GM11168 (cell line): ENCODE data around the gene SLC27A1.
"Not testable (repeated sequence)": the region's sequence is repeated elsewhere in the genome, so short reads cannot be mapped to it uniquely, and the experiment has no call there.

Source experiments
- in situ Hi-C: fragments of 300-500 bp; cut with MboI; formaldehyde crosslinking; loops from one replicate; pipeline ENCODE4 v1.12.0; 2022; ENCODE audit warnings: low sequenced_read_pairs; ENCODE audit not compliant: unreplicated experiment

SLC27A1 gene

GRCh38 chr19:17532116-17532515, 61.8 kb downstream of the SLC27A1 start:
- in situ Hi-C loops, result no loop called here

- in situ Hi-C loops, result no loop called here
These were observed 62.2 kb downstream of the SLC27A1 start for GRCh38 chr19:17532557-17532956.

- in situ Hi-C loops, result no loop called here
These were observed 64.4 kb downstream of the SLC27A1 start for GRCh38 chr19:17534767-17535166.

- in situ Hi-C loops, result no loop called here
These were observed 66.6 kb downstream of the SLC27A1 start for GRCh38 chr19:17536955-17537354.

GRCh38 chr19:17538684-17539237, 68.4 kb downstream of the SLC27A1 start:
- in situ Hi-C loops, result no loop called here

- in situ Hi-C loops, result no loop called here
These were observed 69.2 kb downstream of the SLC27A1 start for GRCh38 chr19:17539238-17540117.

- in situ Hi-C loops, result no loop called here
These were observed 69.8 kb downstream of the SLC27A1 start for GRCh38 chr19:17540174-17540573.

GRCh38 chr19:17541184-17541759, 70.9 kb downstream of the SLC27A1 start:
- in situ Hi-C loops, result no loop called here

- in situ Hi-C loops, result no loop called here
These were observed 71.7 kb downstream of the SLC27A1 start for GRCh38 chr19:17542042-17542441.

GRCh38 chr19:17542793-17543582, 72.7 kb downstream of the SLC27A1 start:
- in situ Hi-C loops, result no loop called here

- in situ Hi-C loops, result no loop called here
These were observed 73.7 kb downstream of the SLC27A1 start for GRCh38 chr19:17543986-17544385.

GRCh38 chr19:17544418-17544817, 74.1 kb downstream of the SLC27A1 start:
- in situ Hi-C loops, result no loop called here

GRCh38 chr19:17548145-17548544, 77.8 kb downstream of the SLC27A1 start:
- in situ Hi-C loops, result no loop called here

- in situ Hi-C loops, result no loop called here
These were observed 78.9 kb downstream of the SLC27A1 start for GRCh38 chr19:17549085-17549740.

GRCh38 chr19:17550076-17550667, 79.8 kb downstream of the SLC27A1 start:
- in situ Hi-C loops, result no loop called here

- in situ Hi-C loops, result not testable (repeated sequence)
These were observed 82.4 kb downstream of the SLC27A1 start for GRCh38 chr19:17552735-17553134.

- in situ Hi-C loops, result no loop called here
These were observed 82.9 kb downstream of the SLC27A1 start for GRCh38 chr19:17553256-17553655.

GRCh38 chr19:17554968-17555479, 84.7 kb downstream of the SLC27A1 start:
- in situ Hi-C loops, result no loop called here

GRCh38 chr19:17555480-17555928, 85.2 kb downstream of the SLC27A1 start, which contains the start of gene COLGALT1:
Gene COLGALT1 (plus strand): TSS chr19:17555649. CDS start chr19:17555714, 65 bp downstream.
- in situ Hi-C loops, result no loop called here
